Mesenteric fat pad (tissue), 1 donor: Measurements from ENCODE around the gene TTN. TPM values are rescaled to one million over a fixed set of nuclear protein-coding genes. Genes with fewer than 3 reads are reported as not detected.

Experiments
- DNase-seq: peaks from one replicate; pipeline ENCODE4 v3.0.0-alpha.2; 2020; ENCODE audit warnings: low spot score
- total RNA-seq: library from RNA; stranded (reverse); fragmentation: NEBNext Ultra II Directional; extraction: Animal tissue kit (Norgen Biotek cat#: 25700); gene quantifications from one replicate; pipeline ENCODE4 v1.2.1, GENCODE V29; 2021
- donor health status: DM: yes; HTN: yes; CAD: no.

The TTN gene
- total RNA-seq, 1 donor from 2014 or later = 12.0 TPM

DNA sequence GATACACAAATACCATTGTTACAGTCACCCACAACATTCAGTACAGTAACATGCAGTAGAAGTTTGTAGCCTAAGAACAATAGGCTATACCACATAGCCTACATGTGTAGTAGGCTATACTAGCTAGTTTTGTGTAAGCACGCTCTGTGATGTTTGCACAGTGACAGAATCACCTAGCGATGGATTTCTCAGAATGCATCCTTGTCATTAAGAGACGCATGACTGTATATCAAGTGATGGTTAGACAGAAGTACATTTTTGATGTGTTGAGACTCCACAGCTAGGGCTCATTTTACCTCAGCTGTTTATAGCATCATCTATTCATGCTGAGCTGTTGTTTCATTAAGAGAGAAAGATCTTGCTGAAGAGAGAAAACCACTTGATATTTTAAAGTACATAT is 307.6 kb downstream of the TTN start:
- DNase-seq = no peak

DNA sequence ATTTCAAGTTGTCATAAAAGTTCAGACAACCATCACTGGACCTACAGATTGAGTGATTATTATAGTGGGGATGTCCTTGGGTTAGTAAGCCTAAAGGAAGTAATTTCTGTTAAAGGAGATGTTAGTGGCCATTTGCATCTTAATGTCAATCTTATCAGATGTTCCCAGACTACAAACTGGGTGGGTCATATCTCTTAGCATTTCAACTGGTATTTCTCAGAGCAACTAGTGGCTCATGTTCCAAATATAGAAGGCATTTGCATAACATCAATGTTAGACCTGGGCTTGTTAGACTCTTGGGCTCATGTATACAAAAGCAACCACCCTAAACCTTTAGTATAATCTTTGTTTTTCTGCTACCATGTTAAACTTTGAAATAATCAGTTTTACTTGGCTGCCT is 309.1 kb downstream of the TTN start:
- no peak for DNase-seq

DNA sequence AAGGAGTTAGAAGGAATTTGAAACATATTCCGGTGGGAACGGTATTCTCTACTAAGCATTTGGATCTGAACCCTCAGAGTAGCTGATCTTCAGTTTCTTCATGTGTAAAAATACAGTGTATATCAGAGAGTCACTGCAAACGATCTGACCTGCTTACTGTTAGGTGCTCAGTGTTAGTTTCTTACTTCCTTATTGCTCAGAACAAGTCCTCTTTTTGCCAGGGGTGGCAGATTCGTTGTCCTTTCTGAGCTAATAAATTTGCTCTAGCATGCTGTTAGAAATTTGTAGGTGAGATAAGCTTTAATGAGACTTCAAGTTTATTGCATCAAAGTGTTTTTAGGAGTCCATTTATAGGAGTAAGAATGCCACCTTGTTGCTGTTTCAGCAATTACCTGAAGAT is 311.2 kb downstream of the TTN start:
- no peak for DNase-seq

DNA sequence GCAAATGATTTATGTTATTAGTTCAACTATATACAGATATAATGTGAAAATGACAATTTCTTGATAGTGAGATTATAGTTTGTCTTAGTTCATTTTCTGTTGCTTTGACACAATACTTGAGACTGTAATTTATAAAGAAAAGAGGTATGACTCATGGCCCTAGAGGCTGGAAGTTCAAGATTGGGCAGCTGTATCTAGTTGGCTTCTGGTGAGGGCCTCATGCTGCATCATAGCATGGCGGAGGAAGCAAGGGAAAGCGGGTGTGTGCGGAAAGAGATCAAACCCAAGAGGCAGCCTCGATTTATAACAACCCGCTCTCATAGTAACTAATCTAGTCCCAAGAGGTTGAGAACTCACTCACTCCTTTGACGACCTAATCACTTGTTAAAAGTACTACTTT is 315.6 kb downstream of the TTN start:
- no peak for DNase-seq

DNA sequence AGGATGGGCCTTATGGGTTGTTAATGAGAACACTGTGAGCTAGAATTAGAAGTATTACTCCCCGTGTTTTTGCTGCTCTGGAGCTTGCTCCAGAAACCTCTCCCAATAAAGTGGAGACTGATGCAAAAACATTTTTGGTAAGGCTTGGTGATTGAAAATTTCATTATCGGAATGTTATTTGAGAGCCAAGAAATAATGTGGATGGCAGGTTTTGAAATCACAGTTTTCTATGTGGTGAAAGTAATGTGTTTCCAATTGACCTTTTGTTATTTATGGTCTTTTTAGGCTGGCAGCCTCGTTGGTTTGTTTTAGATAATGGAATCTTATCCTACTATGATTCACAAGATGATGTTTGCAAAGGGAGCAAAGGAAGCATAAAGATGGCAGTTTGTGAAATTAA is 321.9 kb downstream of the TTN start:
- no peak for DNase-seq

DNA sequence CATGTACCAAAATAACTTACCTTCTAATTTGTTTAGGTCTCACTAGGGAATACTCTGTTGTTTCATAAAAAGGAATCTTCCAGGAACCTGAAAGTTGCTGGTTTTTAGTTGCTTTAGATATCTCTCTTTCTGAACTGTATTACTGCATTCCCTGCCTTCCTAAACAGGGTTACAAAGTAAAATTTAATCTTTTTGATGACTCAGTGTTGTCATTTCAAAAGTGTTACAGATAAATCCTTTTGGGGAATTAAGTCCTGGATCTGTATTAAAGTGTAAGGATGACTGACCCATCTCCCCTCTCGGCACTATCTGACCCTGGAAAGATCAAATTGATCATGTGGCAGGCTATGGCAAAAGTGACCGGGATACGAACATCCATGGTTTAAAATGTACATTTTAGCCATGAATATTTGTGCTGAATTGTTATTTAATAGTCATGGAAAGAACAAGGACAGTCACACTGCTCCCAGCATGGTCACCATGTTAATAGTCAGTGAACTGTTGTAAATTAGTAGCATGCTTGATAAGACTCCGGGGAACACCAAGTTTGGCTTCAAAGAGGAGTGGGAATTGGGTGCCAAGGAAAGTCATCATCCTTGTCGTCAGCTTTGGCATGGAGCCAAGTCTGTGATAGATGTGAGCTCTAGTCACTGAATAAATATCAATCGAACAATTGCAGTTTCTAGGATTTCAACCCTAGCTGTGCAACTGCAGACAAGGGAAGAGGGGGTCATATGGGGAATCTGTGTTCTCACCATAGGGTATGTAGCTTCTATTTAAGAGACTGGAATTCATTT is 322.8 kb downstream of the TTN start:
- no peak for DNase-seq

DNA sequence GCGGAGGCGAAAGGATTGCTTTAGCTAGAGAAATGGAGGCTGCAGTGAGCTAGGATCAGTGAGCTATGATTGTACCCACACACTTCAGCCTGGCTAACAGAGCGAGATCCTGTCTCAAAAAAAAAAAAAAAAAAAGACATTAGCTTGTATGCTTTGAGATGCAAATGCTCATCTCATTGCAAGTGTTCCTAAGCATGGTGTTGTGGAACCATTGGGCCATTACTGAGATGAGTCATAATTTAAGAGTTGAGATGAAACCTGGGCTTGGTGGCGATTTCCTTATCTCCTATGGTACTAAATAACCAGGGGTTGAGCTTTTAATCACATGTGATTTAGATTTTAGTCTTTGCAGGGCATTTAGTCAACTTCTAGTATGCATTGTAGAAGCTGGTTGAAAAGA is 324.8 kb downstream of the TTN start:
- DNase-seq = no peak

DNA sequence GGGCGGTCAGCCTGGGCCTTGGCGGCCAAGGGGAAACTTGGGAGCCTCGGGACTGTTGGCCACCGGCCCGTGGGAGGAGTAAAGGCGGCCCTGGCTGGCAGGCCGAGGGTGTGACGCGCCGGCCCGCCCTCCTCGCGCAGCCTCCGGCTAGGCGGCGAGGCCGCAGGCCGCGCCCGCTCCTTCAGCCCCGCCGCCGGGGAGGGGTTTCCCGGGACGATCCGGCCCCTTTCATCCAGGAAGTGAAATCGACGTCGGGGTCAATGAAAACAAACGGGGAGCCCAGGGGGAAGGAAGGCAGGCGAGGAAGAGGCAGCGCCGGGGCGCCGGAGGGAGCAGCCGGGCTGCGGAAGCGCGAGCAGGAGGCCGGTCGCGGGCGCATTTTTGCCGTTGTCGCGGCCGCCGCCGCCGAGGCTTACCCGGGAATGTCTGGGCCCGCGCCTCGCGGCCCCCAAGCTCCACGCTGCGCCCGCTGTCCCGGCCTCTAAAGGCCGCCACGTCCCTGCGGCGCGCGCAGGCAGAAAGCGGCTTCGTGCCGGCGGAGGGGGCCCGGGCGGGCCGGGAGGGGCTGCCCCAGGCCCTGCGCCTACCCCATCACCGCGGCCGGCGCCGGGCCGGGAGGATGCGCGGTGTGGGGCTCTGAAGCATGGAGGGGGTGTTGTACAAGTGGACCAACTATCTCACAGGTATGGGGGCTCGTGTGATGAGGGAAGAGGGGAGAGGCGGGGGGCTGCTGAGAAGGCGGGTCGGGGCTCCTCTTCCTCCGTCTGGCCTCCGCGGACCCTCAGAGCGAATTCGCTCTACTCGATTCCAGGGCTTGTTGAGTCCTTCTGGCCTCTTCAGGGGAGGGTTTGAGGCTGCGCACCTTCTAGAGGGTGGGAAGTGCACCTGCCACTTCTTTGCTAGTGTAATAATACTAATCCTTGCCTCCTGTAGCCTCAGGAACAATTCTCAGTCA is 326.7 kb downstream of the TTN start, which contains the start of gene PLEKHA3:
Gene PLEKHA3 (plus strand): TSS at position 231 of the 955 bp plus-strand sequence. CDS start 413 bp downstream, at position 644.
- DNase-seq = peak; percentile 99

DNA sequence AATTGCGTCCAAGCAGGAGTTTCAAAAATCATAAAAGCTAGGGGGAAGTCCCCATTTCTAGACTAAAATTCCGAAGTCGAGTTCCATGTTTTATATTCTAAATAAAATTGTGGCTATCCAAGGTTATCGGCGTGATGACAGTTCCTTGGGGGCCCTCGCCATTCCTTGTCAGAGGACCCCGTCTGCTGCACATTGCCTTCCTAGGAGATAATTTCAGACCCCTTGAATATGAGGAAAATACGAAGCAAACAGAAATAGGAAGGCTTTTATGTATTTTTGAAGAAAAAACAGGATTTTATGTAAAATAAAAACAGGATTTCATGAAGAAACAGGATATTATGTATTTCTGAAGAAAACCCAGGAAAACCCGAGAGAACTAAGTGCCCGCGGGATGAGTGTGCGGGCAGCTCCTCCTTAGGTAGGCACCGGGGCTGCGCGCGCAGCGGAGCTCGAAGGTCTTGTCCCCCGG is 327.4 kb downstream of the TTN start:
- DNase-seq = no peak

DNA sequence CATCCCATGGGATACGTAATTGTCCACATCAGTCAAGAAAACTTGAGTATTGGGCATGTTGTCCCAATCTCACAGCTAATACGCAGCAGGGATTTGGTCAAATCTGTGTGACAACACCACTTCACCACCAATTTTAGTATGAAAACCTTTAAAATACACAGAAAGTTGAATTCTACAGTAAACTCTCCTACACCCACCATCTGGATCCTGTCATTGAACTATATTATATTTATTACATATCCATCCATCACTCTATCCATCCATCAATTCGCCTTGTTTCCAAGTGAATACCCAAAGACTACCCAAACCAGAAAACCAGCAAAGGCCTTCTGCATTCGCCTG is 328.0 kb downstream of the TTN start:
- DNase-seq = no peak

DNA sequence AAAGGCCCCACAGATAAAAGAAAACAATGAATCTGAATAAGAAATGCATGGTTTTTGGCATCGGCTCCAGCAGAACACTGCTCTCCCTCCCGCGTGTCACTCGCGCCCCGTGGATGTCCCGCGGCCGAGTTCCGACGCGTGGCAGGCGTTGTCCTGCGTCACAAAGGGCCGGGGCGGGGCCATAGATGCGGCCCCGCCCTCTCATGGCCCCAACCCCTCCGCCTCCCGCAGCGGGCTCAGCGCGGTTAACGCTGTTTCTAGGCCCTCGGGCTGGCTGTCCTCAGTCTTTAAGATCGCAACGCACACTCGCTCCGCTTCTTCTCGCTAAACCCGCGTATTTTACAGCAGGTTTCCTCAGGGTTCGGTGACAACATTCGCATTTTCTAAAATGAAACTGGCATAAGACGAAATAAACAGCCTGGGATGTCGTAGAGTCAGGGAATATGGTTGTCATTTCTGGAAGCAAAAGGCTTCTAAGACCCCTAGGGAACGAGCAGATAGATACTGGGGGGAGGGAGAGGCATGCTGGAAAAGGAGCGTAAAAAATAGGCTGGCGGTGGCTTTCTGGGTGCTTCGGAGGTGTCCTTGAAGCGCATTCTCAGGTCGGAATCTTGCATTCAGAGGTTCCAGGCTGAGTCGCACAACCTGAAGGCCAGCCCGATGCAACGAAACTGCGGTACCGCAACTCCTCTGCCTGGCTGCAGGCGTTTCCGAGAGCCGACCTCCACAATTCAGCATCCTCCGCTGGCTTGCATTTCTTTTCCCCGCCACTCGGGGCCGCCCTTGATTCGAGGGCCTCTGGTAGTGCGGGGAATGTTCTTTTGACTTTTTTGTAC is 328.6 kb downstream of the TTN start, which contains the start of gene FKBP7:
Gene FKBP7 (minus strand): TSS at position 162 of the 836 bp plus-strand sequence. CDS start 101 bp downstream, at position 61.
- peak; percentile 94 for DNase-seq

DNA sequence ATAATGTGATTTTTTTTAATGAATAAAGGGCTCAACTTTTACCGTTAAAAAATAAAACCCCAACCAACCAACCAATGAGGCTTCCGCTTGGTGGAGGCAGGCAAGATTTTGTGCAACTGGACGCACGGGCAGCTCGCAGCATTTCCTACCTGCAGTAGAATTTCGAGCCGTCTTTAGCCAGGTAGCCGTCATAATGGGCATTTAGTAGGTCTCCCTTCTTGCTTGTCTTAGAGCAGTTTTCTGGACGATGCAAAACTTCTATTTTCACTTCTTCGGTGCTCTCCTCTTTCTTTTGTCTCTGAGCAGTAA is 329.1 kb downstream of the TTN start:
- no peak for DNase-seq

DNA sequence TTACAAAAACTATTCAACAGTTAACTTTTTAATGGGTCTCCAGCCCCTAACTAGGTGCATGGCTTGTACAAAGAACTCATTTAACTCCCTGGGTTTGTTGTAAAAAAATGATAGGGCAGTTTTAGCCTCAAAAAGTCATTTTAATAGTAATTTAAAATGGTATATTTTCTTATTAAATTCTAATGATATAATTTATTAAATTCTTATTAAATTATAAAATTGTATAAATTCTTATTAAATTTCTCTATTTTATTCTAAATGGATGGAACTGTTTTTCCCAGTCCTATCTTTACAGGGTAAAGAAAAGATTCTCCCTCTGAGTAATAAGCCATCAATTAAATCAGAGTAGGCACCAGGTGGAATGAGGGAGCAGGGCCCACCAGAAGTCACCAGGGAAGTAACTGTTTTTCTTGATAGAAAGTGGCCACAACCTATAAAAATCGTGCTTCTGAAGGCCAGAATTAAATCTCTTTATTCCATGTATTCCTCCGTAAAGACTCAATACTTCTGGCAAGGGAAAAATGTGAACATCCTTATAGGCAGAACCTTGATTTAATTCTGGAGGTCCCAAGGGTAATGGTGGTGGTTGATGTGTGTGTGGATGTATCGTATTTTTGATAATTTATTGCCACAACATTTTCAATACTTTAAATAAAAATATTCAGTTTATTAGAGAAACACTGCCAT is 329.6 kb downstream of the TTN start:
- DNase-seq = no peak

DNA sequence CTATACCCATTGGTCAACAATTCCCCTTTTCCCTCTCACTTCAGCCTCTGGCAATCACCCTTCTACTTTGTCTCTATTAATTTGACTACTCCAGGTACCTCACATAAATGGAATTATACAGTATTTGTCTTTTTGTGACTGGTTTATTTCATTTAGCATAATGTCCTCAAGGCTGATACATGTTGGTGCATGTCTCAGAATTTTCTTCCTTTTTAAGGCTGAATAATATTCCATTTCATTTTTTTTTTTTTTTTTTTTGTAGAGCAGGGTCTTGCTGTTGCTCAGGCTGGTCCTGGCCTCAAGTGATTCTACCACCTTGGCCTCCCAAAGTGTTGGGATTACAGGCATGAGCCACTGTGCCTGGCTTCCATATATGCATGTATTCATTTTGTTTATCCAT is 330.7 kb downstream of the TTN start:
- no peak for DNase-seq

Other genes starting within 250 kb of the TTN start
- gene CCDC141, start 242.7 kb upstream of the TTN start, total RNA-seq = 6.4 TPM